ENCODE data around the gene CYP27C1.
A peak's percentile ranks its signal among the peaks of the same experiment; 100 is the strongest.
"Not testable (repeated sequence)": the region's sequence is repeated elsewhere in the genome, so short reads cannot be mapped to it uniquely, and the experiment has no call there.

The CYP27C1 gene

GRCh38 chr2:127228102-127228501 lies 8.0 kb upstream of the CYP27C1 start:
- TF ChIP-seq CTCF (IDR thresholded peaks at IDR 0.05; ENCODE audit: low read depth, low read length), result no peak

GRCh38 chr2:127227264-127227660 lies 7.2 kb upstream of the CYP27C1 start:
- not testable (repeated sequence) for H3K4me3 ChIP-seq (ENCODE audit: low read depth, low read length)

More at GRCh38 chr2:127228102-127228501, 8.0 kb upstream of the CYP27C1 start:
- H3K4me3 ChIP-seq (ENCODE audit: low read depth, low read length), result no peak overlapping the region

GRCh38 chr2:127226520-127227263 lies 6.6 kb upstream of the CYP27C1 start:
- TF ChIP-seq CTCF (IDR thresholded peaks at IDR 0.05; ENCODE audit: low read depth, low read length), result no peak
- peak overlapping the region; percentile 1 for H3K4me3 ChIP-seq (ENCODE audit: low read depth, low read length)

GRCh38 chr2:127226132-127226519 lies 6.0 kb upstream of the CYP27C1 start:
- peak overlapping the region; percentile 1 for H3K4me3 ChIP-seq (ENCODE audit: low read depth, low read length)
- TF ChIP-seq CTCF (IDR thresholded peaks at IDR 0.05; ENCODE audit: low read depth, low read length), result no peak

GRCh38 chr2:127225186-127225960 lies 5.3 kb upstream of the CYP27C1 start:
- no peak overlapping the region for H3K4me3 ChIP-seq (ENCODE audit: low read depth, low read length)
- no peak for TF ChIP-seq CTCF (IDR thresholded peaks at IDR 0.05; ENCODE audit: low read depth, low read length)

GRCh38 chr2:127224135-127224534 lies 4.0 kb upstream of the CYP27C1 start:
- H3K4me3 ChIP-seq (ENCODE audit: low read depth, low read length), result not testable (repeated sequence)

GRCh38 chr2:127220768-127221527 lies 849 bp upstream of the CYP27C1 start:
- no peak for TF ChIP-seq CTCF (IDR thresholded peaks at IDR 0.05; ENCODE audit: low read depth, low read length)
- H3K4me3 ChIP-seq (ENCODE audit: low read depth, low read length), result no peak overlapping the region

Data from WI38 (cell line).